Pancreas (tissue), 10 donors: Measurements from ENCODE around the gene UBE2S. TPM values are rescaled to one million over a fixed set of nuclear protein-coding genes. Genes with fewer than 3 reads are reported as not detected.

Experiments
- ATAC-seq, 4 donors: fragments of 200-7000 bp; cut with Tn5 transposase; one replicate each; pipeline versions ENCODE4 v1.8.0 to v1.9.1; 2020; ENCODE audit warnings: mild to moderate bottlenecking in 4 of 4, moderate library complexity in 4 of 4
- DNase-seq, 6 donors: peaks; one replicate each; pipeline ENCODE4 v3.0.0-alpha.2; 2020
- FAIRE-seq: peaks from 2 replicates; lab custom pipeline; 2012; peaks lifted over from hg19 to GRCh38; lab: Jason Lieb, UNC
- H3K27ac ChIP-seq, 4 donors: fragments of 200-600 bp; sonication (generic); 1 replicate in 3 of 4; 2 replicates in 1 of 4; pipeline versions ENCODE4 v1.5.0 to v1.8.0; 2020
- H3K27me3 ChIP-seq, 4 donors: fragments of 200-600 bp; one replicate each; pipeline ENCODE4 v1.8.0; 2021
- H3K36me3 ChIP-seq, 3 donors: fragments of 200-600 bp; sonication (generic) in 1 of 3; one replicate each; pipeline versions ENCODE4 v1.5.0 to v1.8.0; 2020 to 2021
- H3K4me1 ChIP-seq, 3 donors: fragments of 200-600 bp; one replicate each; pipeline ENCODE4 v1.8.0; 2021
- H3K4me3 ChIP-seq, 4 donors: fragments of 200-600 bp; sonication (generic) in 2 of 4; one replicate each; pipeline versions ENCODE4 v1.5.0 to v1.8.0; 2020 to 2021
- H3K9me3 ChIP-seq, 4 donors: fragments of 200-600 bp; one replicate each; pipeline ENCODE4 v1.8.0; 2021
- WGBS, 2 donors: extraction: QIAGEN DNeasy Blood & Tissue Kit; methylation state at CpG; one replicate each; pipeline ENCODE4 v1.1.7; 2013; 5-methylcytosine and 5-hydroxymethylcytosine counted together
- intact Hi-C, 3 donors: fragments of 100-400 bp; cut with DNase I; formaldehyde crosslinking; loops; one replicate each; pipeline versions ENCODE4 v1.11.1 to v1.14.2; 2022
- polyA plus RNA-seq, 2 donors: library from polyadenylated mRNA; stranded (reverse); fragments of 200-250 nt; gene quantifications; one replicate each; pipeline ENCODE4 v1.2.3, GENCODE V29; 2013
- total RNA-seq, 6 donors: library from RNA; stranded (reverse); fragmentation: NEBNext Ultra II Directional in 4 of 6; extraction: Animal tissue kit (Norgen Biotek cat#: 25700) in 4 of 6; gene quantifications; one replicate each; pipeline versions ENCODE4 v1.2.1 to v1.2.4, GENCODE V29; 2021 to 2023
- TF ChIP-seq, protein P1 (sequence below), 4 donors: fragments of 200-600 bp; sonication (generic) in 3 of 4; IDR thresholded peaks; one replicate each; pipeline versions ENCODE4 v1.5.0 to v1.8.0; 2021; ENCODE audit warnings: antibody characterized with exemption in 4 of 4
- donor health status: healthy with polysubstance abuse.
- donor health status: DM: no; HTN: no; CAD: no; lungs with moderate emphysema.
- donor health status: DM: no; HTN: no; CAD: no.
- donor health status: control.
- donor health status: control.
- donor health status: Bipolar disorder and iron deficiency.
- donor health status: DM: yes; HTN: yes; CAD: no.
- donor health status: DM: no; HTN: no; CAD: no.
- donor health status: DM: no; HTN: no; CAD: no.
- donor health status: DM: yes; HTN: yes; CAD: no.

The UBE2S gene
- total and polyA plus RNA-seq, 8 donors, result 2.0 to 7.3 (median 4.4) TPM

DNA sequence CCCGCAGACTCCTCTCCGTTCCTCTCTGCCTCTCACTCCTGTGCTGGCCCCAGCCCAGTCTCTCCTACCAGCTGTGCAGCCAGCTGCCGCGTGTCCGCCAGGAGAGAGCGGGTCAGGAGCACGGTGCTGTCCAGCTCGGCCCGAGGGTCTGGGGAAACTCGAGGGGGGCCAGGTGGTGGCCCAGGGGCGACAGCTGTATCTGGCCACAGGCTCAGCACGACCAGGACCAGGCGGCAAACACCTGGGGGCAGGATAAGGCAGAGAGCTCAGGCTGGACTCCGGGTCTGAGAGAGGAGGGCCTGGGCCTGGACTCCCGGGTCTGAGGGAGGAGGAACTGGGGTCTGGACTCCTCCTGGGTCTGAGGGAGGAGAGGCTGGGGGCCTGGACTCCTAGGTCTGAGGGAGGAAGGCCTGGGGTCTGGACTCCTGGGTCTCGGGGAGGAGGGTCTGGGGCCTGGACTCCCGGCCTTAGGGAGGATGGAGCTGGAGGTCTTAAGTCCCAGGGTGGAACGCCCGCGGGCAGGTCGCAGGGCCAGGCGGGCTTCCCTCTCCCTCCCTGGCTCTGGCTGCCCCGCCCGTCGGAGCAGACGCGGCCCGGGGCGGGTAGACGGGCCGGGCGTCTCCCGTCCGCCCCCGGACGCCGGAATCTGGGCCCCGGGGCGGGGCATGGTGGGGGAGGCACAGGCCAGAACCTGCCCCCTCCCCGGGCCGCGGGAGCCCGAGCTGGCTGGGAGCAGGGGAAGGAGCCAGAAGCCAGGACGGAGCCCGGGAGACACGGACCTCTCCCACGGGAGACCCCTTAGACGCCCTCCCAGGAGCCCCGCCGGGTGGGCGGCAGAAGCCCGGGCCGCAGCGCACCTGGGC lies 38.7 kb downstream of the UBE2S start:
- ATAC-seq (peak in 3 of 4 donors; percentile 22 to 66 (median 34)), DNase-seq (peak in 1 of 6 donors; percentile 76), FAIRE-seq (no peak)
- Histone ChIP-seq H3K9me3 (no peaks in the 10 kb centered on the region), H3K4me1 (peaks cover 0 to 3% (median 0%) of the 10 kb centered on the region in 3 donors), H3K27me3 (peaks cover 0 to 19% (median 2%) of the 10 kb centered on the region in 4 donors), H3K27ac (no peak overlapping the region), H3K4me3 (peak overlapping the region in 1 of 4 donors; percentile 22), H3K36me3 (no peaks in the 10 kb centered on the region)
- intact Hi-C loops, result no loop called here
- 8 to 22% methylated on average over 26 to 54 of the region's 54 CpGs for WGBS, 2 donors
- TF ChIP-seq, protein P1, sequence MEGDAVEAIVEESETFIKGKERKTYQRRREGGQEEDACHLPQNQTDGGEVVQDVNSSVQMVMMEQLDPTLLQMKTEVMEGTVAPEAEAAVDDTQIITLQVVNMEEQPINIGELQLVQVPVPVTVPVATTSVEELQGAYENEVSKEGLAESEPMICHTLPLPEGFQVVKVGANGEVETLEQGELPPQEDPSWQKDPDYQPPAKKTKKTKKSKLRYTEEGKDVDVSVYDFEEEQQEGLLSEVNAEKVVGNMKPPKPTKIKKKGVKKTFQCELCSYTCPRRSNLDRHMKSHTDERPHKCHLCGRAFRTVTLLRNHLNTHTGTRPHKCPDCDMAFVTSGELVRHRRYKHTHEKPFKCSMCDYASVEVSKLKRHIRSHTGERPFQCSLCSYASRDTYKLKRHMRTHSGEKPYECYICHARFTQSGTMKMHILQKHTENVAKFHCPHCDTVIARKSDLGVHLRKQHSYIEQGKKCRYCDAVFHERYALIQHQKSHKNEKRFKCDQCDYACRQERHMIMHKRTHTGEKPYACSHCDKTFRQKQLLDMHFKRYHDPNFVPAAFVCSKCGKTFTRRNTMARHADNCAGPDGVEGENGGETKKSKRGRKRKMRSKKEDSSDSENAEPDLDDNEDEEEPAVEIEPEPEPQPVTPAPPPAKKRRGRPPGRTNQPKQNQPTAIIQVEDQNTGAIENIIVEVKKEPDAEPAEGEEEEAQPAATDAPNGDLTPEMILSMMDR (IDR thresholded peaks at IDR 0.05), result no peak

GRCh38 chr19:55368106-55368505 lies 39.5 kb downstream of the UBE2S start:
- peaks cover 0 to 19% (median 2%) of the 10 kb centered on the region in 4 donors for H3K27me3 ChIP-seq
- H3K4me1 ChIP-seq, result peaks cover 0 to 3% (median 0%) of the 10 kb centered on the region in 3 donors
- H3K9me3 ChIP-seq, result no peaks in the 10 kb centered on the region
- WGBS, 2 donors, result 64 to 81% methylated on average over 15 to 16 of the region's 16 CpGs
- no peaks in the 10 kb centered on the region for H3K36me3 ChIP-seq
- peak in 1 of 6 donors; percentile 60 for DNase-seq
- ATAC-seq, result no peak
- H3K4me3 ChIP-seq, result no peak overlapping the region
- intact Hi-C loops, result no loop called here
- FAIRE-seq, result no peak
- H3K27ac ChIP-seq, result no peak overlapping the region
- TF ChIP-seq, protein P1 (IDR thresholded peaks at IDR 0.05), result no peak

GRCh38 chr19:55366790-55367189 lies 40.8 kb downstream of the UBE2S start:
- 61 to 84% methylated on average over 3 of the region's 3 CpGs for WGBS, 2 donors
- DNase-seq, result no peak
- Histone ChIP-seq H3K9me3 (no peaks in the 10 kb centered on the region), H3K27me3 (peaks cover 0 to 16% (median 2%) of the 10 kb centered on the region in 4 donors), H3K27ac (no peak overlapping the region), H3K4me1 (peaks cover 0 to 3% (median 0%) of the 10 kb centered on the region in 3 donors), H3K36me3 (no peaks in the 10 kb centered on the region), H3K4me3 (no peak overlapping the region)
- intact Hi-C loops, result no loop called here
- no peak for ATAC-seq
- FAIRE-seq, result no peak
- TF ChIP-seq, protein P1 (IDR thresholded peaks at IDR 0.05), result no peak

DNA sequence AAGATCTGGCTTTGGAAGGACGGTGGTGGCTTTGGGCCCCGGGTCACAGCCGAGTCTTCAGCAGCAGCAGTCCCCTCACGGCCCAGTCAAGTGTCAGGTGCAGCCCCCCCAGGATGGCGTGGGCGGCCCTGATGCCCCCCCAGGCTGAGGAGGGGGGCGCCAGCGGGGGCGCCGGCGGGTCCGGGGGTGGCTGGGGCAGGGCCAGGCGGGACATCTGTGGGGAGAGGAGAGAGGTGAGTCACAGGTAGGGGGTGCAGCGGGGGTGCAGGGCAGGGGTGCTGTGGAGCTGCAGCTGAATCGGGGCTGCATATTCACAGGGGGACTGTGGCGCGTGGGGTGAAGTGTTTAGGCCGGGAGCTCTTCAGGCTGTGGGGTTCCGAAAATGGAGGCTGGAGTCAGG lies 41.6 kb downstream of the UBE2S start:
- intact Hi-C loops, result no loop called here
- Histone ChIP-seq H3K27ac (no peak overlapping the region), H3K9me3 (no peaks in the 10 kb centered on the region), H3K27me3 (peaks cover 0 to 8% (median 0%) of the 10 kb centered on the region in 4 donors), H3K4me3 (no peak overlapping the region), H3K36me3 (no peaks in the 10 kb centered on the region), H3K4me1 (peaks cover 0 to 3% (median 0%) of the 10 kb centered on the region in 3 donors)
- ATAC-seq (no peak), DNase-seq (peak in 1 of 6 donors; percentile 44), FAIRE-seq (no peak)
- WGBS, 2 donors, result 62 to 76% methylated on average over 14 to 19 of the region's 19 CpGs
- TF ChIP-seq, protein P1 (IDR thresholded peaks at IDR 0.05), result no peak
